MM.1S (cell line): Measurements from ENCODE around the gene ADRA1B.

Experiments
- EZH2phosphoT487 ChIP-seq: fragments of 300-600 bp; sonication (generic); IDR thresholded peaks from 2 replicates; pipeline ENCODE4 v1.6.1; 2018; ENCODE audit warnings: antibody characterized with exemption, low read length
- TF ChIP-seq, protein P1 (sequence below): fragments of 300-600 bp; sonication (generic); IDR thresholded peaks from 2 replicates; pipeline ENCODE4 v1.5.1; 2016; ENCODE audit warnings: antibody characterized with exemption, low read length, mixed read lengths

DNA sequence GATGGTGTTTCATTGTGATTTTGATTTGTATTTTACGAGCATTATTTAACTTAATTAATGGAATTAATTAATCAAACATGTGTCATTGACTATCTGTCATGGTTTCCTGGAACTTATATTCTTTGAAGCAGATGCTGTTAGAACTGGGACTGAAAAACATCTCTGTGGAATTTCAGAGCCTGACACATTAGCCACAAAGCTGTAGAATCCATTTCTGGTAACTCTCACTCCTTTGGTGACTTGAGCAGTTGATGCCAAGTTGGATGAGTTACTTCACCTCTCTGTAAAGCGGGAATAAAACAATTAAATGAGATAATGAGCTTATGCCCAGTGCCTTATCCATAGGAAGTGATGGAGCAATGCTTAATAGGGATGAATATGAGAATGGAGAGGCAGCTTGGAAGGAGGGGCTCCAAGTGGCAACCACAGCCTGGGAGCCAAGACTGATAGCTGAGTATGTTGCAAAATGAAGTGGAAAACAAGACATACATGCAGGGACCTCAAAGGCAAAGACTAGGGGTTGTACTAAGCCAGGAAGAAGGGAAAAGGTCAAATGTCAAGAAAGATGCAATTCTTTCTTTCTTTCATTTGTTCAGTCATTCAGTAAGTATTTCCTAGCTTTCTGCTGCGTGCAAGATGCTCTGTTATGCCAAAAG, 23.1 kb upstream of the ADRA1B start:
- TF ChIP-seq, protein P1, sequence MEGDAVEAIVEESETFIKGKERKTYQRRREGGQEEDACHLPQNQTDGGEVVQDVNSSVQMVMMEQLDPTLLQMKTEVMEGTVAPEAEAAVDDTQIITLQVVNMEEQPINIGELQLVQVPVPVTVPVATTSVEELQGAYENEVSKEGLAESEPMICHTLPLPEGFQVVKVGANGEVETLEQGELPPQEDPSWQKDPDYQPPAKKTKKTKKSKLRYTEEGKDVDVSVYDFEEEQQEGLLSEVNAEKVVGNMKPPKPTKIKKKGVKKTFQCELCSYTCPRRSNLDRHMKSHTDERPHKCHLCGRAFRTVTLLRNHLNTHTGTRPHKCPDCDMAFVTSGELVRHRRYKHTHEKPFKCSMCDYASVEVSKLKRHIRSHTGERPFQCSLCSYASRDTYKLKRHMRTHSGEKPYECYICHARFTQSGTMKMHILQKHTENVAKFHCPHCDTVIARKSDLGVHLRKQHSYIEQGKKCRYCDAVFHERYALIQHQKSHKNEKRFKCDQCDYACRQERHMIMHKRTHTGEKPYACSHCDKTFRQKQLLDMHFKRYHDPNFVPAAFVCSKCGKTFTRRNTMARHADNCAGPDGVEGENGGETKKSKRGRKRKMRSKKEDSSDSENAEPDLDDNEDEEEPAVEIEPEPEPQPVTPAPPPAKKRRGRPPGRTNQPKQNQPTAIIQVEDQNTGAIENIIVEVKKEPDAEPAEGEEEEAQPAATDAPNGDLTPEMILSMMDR, result no peak
- no peak for TF ChIP-seq EZH2phosphoT487
